ENCODE data around the gene UFM1.
"Not testable (repeated sequence)": the region's sequence is repeated elsewhere in the genome, so short reads cannot be mapped to it uniquely, and the experiment has no call there.

Gene UFM1

DNA sequence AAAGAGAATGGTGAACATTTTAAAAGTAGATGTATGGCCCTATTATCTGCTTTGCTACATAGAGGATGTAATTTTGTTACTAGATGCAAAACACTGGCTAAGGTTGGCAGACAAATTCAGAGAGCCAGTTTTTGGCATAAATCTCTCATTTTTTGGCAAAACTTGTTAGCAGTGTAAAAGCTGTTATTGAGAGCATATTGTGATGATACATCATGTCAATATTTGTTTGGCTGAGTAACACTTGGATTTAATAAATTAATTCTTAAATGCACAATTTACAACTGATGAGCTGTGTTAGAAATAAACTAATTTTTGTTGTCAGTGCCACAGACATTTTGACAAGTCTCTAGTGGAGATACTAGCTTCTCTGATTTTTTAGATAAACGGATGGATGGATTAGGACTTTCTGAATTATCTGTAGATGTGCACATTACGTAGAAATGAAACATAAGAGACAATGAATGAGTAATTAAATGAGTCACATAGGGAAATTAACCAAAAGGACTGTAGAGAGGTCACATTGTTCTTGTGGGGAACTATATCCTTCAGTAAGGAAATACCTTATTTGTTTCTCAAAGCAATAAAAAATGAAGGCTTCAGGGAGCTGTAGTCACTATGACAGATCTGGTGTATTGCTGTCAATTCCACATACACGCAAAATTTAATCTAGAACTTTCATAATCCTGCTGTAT is 17.4 kb downstream of the UFM1 start:
- no peak for DNase-seq

DNA sequence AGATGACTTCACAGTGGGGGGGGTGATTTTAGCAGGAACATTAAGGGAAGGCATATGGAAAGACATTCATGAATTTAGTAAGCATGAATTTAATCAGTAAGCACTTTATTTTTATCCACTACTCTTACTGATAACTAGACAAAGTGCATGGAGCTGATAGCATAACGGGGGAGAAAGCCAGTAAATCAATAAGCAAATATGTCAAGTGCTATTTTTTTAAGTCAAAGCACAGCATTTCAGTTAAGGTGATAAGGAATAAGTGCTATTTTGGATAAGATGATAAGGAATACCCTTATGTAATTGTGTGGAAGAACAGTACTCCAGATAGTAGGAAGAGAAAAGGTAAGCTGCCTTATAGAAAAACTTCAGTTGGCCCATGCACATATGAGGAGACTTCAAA is 19.4 kb downstream of the UFM1 start:
- no peak for DNase-seq

DNA sequence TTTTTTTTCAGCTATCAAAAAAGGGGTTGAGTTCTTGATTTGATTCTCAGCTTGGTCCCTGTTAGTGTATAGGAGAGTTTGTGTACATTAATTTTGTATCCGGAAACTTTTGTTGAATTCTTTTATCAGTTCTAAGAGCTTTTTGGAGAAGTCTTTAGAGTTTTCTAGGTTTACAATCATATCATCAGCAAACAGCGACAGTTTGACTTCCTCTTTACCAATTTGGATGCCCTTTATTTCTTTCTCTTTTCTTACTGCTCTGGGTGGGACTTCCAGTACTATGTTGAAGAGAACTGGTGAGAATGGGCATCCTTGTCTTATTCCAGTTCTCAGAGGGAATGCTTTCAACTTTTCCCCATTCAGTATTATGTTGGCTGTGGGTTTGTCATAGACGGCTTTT is 20.4 kb downstream of the UFM1 start:
- DNase-seq, result not testable (repeated sequence)

DNA sequence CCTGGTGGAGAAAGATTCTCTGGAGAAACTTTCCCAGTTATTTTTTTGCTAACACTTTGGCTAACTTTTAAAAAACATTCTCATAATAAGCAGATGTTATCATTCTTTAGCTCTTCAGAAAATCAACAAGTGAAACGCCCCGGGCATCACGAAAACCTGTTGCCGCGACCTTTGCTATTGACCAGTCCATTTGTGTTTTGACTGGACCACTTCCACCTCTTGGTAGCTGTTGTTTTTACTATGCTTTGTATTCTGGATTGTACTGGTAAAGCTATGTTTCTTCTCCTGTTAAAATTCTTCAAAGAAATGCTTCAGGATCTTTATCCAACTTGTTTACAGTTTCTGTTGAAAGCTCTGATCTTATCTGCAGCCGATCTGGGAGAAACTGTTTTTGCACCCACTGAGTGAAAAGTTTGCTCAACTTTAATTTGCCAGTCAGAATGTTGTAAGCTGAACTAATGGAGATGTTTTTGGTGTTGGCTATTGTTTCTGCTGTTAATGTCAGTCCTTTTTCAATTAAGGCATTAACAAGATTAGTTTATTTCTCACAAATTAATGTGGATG is 23.3 kb downstream of the UFM1 start:
- DNase-seq, result no peak

DNA sequence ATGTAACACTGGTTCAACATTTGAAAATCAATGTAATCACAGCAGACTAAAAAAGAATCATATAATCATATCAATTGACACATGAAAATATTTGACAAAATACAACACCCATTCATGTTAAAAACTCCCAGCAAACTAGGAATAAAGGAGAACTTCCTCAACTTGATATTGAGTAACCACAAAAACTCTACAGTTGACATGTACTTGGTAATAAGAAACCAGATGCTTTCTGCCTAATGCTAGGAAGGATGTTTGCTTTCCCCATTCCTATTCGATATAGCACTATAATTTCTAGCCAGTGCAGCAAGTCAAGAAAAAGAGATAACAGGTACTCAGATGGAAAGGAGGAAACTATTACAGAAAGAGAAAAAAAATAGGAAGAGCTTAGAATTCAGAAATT is 26.9 kb downstream of the UFM1 start:
- DNase-seq, result no peak

DNA sequence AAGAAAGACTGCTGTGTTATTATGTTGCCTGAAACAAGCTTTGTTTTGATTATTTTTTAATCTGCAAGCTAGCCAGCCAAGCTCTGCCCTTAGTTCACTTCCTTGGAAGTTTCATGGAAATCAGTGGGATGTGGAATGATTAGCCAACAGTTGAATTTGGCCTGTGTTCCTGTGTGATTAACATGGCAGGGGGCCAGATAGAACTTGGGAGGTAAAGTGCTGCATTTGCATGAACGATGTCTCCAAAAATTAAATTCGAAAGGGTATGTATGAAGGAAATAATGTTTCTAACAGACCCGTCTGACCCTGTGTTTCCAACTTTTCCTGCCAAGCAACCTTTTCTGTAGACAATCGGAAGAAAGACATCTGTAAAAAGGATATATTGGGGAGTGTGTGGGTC is 32.2 kb downstream of the UFM1 start:
- DNase-seq, result no peak

DNA sequence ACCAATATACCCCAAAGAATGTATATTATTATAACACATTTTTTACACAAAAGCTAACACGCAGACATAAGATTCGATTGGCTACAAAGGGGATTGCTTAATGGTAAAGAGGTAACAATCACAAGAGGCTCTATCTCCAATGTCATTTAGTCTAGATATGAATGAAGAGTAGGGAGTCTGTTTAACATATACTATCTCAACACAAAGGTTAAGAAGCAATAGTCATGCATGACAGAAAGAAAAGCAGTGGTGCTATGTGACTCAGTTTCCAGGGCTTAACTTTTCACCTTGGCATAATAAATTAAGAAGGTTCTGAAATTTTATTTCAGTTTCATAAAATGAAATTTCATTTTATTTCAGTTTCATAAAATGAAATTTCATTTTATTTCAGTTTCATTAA is 33.3 kb downstream of the UFM1 start:
- no peak for DNase-seq

DNA sequence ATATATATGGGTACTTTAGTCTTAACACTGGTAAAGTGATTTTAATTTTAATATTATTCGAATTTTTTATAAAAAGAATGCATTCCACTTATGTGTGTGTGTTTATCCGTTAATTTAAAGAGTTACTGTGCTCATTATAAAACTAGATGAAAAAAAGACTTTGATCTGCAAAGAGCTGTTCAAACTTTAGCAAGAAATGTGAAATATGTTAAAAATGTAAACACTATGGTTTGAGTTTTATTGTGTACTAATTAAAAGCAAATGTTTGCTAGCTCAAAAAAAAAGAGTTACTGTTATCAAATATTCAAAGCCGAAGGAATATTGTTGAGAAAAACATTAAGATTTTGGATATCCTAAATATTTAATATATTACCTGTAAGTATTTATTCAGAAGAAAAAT is 34.5 kb downstream of the UFM1 start:
- no peak for DNase-seq

DNA sequence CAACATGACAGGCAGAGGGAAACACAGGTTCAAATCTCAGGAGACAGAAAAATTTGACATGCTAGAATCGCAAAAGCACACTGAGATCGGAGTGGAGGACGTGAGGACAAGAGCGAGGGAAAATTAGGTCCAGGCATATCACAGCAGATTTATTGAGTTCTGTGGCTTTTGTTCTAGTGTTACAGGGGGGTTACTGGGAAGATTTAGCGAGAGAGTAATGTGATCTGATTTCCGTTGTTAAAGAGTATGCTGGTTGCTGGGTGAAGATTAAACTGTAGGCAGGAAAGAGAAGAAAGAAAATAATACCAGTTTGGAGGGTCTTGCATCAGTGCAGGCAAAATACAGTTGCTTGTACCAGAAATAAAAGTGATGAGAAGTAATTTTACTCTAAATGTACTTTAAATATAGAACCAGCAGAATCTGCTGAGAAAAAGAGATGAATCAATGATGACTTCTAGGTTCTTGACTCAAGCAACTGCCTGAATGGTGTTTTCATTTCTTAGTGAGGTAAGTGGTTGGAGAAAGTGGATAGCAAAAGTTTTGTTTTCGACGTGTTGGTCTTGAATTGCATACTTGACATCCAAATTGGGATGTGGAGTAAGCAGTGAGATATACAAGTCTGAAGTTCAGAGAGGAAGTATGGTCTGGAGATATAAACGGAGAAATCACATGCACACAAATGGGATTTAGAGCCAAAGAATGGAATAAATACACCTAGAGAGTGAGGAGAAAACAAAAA is 35.7 kb downstream of the UFM1 start:
- DNase-seq, result no peak

DNA sequence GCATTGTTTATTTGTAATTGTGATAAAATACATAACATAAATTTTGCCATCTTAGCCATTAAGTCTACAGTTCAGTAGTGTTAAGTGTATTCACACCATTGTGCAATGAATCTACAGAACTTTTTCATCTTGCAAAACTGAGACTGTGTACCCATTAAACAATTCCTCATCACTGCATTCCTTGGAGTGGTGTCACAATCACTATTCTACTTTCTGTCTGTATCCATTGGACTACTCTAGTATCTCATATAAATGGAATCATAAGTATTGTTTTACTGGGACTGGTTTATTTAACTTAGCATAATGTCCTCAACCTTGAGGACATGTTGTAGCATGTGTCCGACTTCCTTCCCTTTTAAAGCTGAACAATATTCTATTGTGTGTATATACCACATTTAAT is 36.8 kb downstream of the UFM1 start:
- no peak for DNase-seq

DNA sequence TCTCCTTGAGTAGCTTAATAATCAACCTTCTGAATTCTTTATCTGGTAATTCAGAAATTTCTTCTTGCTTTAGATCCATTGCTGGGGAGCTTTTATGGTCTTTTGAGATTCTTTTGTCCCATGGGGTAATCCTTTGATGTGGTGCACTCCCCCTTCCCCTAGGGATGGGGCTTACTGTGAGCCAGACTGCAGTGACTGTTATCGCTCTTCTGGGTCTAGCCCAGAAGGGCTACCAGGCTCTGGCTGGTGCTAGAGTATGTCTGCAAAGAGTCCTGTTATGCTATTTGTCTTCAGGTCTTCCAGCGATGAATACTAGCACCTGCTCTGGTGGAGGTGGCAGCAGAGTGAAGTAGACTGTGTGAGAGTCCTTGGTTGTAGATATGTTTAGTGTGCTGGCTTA is 41.7 kb downstream of the UFM1 start:
- DNase-seq, result no peak

DNA sequence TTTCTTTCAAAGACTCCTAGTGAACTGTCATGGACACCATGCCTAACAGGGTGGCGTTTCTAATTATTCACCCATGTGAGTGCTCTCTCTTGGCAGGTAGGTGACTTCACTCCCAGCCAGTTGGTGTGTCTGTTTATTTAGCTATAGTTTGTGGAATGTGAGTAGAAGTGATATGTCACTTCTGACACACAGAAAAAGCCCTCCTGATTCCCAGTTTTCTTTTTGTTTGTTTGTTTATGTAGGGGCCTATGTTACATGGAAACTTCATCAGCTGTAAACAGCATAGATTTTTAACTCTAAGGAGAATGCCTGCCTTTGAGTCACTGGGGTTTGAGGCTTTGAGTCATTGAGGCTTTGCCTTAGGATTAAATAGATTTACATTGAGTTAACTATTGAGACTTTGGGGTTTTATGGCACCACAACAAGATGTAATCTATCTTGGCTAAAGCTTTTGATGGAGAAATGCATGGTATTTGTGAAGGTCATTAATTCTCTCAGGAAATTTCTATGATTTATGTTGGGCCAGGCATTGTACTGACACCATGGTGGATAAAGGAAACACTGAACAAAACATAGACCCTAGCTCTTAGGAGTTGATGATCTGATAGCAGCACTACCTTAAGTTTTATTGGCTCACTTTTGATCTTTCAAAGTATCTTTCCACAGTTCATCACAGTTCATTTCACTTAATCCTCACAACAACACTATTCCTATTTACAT is 45.3 kb downstream of the UFM1 start:
- DNase-seq, result no peak

DNA sequence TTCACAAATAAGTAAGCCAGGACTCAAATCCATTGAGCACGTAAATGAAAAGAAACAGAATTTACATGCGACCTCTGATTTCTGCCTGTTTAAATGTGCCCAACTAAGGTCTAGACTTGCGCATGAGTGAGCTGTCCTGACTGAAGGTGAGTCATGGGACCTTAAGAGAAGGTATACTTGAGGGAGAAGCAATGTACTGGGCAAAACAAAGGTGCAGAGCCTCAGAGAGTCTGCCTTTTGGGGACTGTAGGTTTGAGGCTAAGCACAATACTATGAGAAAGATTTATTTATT is 45.8 kb downstream of the UFM1 start:
- no peak for DNase-seq

DNA sequence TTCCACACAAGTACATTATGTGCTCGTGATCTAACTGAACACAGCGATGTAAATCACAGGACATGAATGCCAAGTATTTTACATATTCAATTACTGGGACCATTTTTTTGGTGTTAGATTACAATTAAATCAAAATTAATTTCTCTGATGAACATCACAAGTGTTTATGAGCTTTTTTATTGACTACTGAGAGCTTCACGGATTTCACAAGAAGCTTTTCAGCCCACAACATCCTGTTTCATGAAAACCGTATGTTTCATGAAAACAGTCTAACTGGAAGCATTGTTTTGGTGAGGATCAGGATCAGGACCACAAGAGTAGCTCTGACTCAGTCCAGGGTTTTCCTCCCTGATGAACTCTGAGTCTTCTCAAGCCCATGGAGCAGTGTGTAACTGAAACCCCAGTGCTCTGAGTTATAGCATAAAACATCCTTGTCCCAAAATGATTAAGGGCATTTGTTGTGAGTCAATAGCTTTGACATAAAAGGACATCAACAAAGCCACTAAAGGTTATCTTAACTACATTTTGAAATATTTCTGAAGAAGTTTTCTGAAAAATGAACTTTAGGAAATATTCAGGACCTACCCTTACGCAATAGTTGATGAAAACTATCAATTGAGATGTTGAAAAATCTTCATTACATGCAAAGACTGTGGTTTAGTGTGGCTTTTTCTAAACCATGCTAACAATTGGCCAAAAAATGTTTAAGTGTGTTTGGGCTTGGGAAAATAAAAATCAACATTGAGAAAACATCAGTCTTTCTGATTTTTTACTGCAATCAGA is 49.3 kb downstream of the UFM1 start:
- DNase-seq, result no peak

DNA sequence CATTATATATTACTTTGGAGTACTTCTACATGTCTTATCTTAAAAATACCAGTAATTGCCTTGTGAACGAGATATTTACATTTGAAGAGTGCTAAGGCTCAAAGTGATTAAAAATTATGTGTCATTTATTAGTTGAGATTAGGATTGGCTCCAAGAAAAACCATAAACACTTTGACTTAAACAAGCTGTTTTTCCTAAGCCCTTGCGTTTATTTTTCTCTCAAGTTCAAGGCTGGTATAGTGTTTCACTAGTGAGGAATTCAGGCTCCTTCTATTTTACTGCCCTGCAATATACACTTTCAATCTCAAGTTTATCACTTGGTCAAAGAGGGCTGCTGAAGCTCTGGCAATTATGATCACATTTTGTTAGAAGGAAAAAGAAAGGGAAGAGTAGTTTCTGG is 49.9 kb downstream of the UFM1 start:
- DNase-seq, result no peak

DNA sequence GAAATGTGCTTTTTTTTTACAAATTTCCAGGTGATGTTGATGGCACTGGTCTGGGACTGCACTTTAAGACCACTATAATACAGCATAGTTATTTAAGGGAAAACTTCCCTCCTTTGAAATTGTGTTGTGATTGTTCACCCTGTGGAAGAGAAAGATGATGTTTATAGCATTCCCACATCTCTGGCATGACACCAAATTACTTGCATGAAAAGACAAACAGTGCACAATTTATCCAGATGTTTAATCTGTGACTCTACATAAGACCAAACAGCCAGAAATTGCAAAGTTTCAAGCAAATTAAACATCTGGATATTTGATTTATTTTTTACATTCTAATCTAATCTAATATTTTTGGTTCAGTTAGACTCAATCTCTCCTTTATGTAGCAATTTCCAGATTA is 51.6 kb downstream of the UFM1 start:
- DNase-seq, result no peak

DNA sequence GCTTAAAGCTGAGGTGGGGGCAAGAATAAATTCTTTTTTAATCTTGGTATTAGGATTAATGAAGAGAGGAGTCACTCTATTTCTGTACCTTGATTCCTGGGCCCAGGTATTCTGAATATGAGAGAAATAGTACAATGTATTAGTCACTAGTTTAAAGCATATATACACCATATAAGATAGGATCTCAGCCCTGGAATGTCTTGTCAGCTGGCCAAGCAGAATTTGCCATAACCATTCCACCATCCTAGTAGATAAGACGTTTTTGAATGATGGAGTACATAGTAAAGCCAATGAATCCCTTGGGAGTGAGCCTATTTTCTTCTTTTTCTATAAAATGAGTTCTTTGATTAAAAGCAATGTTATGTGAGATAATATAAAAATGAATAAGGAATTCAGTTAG is 55.6 kb downstream of the UFM1 start:
- no peak for DNase-seq

DNA sequence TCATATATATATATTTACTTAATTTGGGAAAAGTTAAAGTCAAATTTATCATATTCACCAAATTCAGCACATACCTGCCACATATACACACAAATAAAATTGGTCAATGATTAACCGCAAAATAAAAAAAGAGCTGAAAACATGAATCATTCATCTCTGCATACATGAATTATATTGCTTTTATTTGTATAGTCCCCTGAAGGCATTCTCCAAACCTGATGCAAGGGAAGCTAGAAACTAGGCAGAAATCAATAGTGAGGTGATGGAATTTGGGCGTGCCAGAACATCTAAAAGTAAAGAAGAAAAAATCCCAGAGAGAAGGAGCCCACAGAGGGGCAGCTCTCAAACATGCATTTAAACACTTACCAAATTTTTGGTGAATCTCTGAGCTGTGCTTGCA is 60.1 kb downstream of the UFM1 start:
- no peak for DNase-seq

DNA sequence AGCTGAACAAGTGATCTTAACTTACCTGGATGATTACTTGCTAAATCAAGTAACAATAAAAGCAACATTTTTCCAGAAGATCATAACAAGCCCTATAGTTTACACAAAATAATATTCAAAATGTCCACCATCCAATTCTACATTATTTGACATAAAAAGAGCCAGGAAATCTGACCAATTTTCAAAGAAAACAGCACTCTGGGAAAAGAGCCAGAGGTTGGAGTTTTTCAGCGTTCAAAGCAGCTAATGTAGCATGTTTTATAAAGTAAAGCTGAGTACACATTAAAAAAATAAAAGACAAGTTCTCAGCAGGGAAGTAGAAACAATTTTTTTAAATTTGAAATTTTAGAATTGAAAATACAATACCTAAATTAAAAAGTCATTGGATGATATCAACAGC is 62.6 kb downstream of the UFM1 start:
- no peak for DNase-seq
